ENCODE data around the gene NEURL2. TPM values are rescaled to one million over a fixed set of nuclear protein-coding genes. Genes with fewer than 3 reads are reported as not detected.

Gene NEURL2
- total RNA-seq, 2 donors from 2014 or later = 19.7 to 78.7 TPM

DNA sequence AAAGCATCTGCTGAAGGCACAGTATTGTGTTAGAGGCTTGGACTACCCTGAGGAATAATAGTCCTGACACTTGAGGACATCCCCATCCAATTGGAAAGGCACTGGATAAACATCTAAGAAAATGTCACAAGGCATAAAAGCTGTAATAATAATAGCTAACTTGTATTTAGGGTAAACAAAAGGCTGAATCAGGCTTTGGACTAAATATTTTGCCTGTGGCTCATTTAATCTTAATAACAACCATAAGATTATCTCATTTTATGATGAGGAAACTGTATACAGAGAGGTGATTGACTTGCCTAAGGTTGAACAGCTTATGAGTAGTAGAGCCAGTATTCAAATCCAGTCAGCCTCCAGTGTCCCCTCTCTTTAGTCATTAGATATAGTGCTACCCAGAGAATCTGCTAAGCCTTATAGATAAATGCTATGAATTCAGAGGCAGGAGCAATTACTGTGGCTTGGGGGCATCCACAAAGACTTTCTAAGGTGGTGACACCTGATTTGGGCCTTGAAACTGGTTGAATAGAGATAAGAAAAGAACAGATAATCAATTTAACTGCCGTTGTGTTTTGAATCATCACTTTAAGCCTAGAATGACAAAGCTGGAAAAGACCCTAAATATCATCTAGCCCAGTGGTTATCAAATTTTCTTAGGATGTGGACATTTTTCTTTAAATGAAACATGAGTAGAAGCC is 17.5 kb downstream of the NEURL2 start:
- Histone ChIP-seq H3K4me1 (ENCODE audit: control insufficient read depth in 1 of 2, low read depth in 2 of 2) (no peaks in the 10 kb centered on the region), H3K9me3 (no peaks in the 10 kb centered on the region), H3K4me3 (no peak overlapping the region), H3K36me3 (peaks cover 13% of the 10 kb centered on the region), H3K27ac (no peak overlapping the region), H3K27me3 (replicated peaks; ENCODE audit: insufficient read depth) (no peaks in the 10 kb centered on the region)
- no peak for DNase-seq (ENCODE audit: low spot score)
- TF ChIP-seq, protein P1, sequence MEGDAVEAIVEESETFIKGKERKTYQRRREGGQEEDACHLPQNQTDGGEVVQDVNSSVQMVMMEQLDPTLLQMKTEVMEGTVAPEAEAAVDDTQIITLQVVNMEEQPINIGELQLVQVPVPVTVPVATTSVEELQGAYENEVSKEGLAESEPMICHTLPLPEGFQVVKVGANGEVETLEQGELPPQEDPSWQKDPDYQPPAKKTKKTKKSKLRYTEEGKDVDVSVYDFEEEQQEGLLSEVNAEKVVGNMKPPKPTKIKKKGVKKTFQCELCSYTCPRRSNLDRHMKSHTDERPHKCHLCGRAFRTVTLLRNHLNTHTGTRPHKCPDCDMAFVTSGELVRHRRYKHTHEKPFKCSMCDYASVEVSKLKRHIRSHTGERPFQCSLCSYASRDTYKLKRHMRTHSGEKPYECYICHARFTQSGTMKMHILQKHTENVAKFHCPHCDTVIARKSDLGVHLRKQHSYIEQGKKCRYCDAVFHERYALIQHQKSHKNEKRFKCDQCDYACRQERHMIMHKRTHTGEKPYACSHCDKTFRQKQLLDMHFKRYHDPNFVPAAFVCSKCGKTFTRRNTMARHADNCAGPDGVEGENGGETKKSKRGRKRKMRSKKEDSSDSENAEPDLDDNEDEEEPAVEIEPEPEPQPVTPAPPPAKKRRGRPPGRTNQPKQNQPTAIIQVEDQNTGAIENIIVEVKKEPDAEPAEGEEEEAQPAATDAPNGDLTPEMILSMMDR (IDR thresholded peaks at IDR 0.05) = no peak
- no peak for ATAC-seq (ENCODE audit: insufficient number of reproducible peaks, low FRiP score, low read depth)

DNA sequence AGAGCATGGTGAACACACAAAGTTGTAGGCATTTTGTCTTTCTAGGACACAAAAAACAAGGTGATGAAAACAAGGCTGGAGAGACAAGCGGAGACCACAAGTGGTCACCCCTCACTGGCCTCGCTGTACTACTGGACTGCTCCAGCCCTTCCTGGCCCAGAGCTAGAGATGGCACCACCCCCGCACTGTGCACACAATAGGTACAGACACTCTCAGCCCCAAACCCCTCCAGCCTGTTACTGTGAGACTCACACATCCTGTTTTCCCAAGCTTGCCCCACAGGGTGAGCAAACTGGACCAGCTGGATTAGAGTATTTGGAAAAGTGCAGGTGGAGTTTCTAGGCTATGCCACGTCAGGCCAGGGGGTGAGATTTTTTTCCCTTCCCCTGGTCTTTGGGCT is 18.4 kb downstream of the NEURL2 start:
- Histone ChIP-seq H3K4me1 (ENCODE audit: control insufficient read depth in 1 of 2, low read depth in 2 of 2) (no peaks in the 10 kb centered on the region), H3K27ac (no peak overlapping the region), H3K27me3 (replicated peaks; ENCODE audit: insufficient read depth) (no peaks in the 10 kb centered on the region), H3K4me3 (no peak overlapping the region), H3K9me3 (no peaks in the 10 kb centered on the region), H3K36me3 (peaks cover 6% of the 10 kb centered on the region)
- ATAC-seq (ENCODE audit: insufficient number of reproducible peaks, low FRiP score, low read depth) (no peak), DNase-seq (ENCODE audit: low spot score) (no peak)
- TF ChIP-seq, protein P1 (IDR thresholded peaks at IDR 0.05) = no peak

DNA sequence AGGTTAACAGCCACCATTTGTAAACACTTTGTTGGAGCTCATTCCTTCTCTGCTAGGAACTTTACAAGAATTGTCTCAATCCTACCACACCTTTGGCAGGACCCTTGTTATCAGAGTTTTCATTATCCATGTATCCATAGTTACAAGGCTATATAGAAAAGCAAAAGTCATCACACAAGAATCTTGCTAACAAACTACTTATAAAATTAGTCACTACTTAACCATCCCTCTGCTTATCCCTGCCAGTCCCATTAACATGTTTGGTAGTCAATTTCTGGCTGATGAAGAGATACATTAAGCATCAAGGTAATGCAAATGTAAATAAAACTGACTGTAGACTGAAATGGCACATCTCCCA is 23.2 kb downstream of the NEURL2 start:
- TF ChIP-seq, protein P1 (IDR thresholded peaks at IDR 0.05) = no peak
- DNase-seq (ENCODE audit: low spot score) = no peak
- H3K4me1 ChIP-seq (ENCODE audit: control insufficient read depth in 1 of 2, low read depth in 2 of 2) = no peaks in the 10 kb centered on the region
- no peaks in the 10 kb centered on the region for H3K9me3 ChIP-seq
- no peaks in the 10 kb centered on the region for H3K36me3 ChIP-seq
- ATAC-seq (ENCODE audit: insufficient number of reproducible peaks, low FRiP score, low read depth) = no peak
- no peak overlapping the region for H3K27ac ChIP-seq
- H3K27me3 ChIP-seq (replicated peaks; ENCODE audit: insufficient read depth) = no peaks in the 10 kb centered on the region
- no peak overlapping the region for H3K4me3 ChIP-seq

DNA sequence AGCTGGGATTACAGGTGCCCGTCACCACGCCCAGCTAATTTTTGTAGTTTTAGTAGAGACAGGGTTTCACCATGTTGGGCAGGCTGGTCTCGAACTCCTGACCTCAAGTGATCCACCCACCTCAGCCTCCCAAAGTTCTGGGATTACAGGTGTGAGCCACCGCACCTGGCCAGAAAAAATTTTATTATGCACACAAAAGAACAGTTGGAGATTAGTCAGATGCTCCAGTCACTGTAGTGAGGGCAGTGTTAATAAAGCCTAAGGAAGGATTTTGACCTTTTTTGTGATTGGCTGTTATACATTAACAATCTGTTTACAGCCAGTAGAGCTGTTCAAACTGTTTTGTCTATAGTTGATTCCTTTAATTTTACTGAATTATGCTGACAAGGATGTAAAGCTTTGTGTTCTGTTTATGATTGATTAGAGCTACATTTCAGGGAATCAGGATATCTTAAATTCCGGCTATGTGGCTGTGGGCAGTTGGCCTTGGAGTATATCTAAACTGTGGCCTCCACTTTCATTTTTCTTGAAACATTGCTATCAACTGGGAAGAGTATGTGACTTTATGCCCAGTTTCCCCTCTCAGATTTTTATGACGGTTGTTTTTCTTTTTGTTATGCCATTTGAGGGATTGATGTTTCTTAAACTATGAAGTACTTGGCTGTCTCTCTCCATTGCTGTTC is 23.7 kb downstream of the NEURL2 start:
- ATAC-seq (ENCODE audit: insufficient number of reproducible peaks, low FRiP score, low read depth) (no peak), DNase-seq (ENCODE audit: low spot score) (no peak)
- Histone ChIP-seq H3K9me3 (no peaks in the 10 kb centered on the region), H3K27ac (no peak overlapping the region), H3K27me3 (replicated peaks; ENCODE audit: insufficient read depth) (no peaks in the 10 kb centered on the region), H3K36me3 (no peaks in the 10 kb centered on the region), H3K4me1 (ENCODE audit: control insufficient read depth in 1 of 2, low read depth in 2 of 2) (no peaks in the 10 kb centered on the region), H3K4me3 (no peak overlapping the region)
- TF ChIP-seq, protein P1 (IDR thresholded peaks at IDR 0.05) = no peak

DNA sequence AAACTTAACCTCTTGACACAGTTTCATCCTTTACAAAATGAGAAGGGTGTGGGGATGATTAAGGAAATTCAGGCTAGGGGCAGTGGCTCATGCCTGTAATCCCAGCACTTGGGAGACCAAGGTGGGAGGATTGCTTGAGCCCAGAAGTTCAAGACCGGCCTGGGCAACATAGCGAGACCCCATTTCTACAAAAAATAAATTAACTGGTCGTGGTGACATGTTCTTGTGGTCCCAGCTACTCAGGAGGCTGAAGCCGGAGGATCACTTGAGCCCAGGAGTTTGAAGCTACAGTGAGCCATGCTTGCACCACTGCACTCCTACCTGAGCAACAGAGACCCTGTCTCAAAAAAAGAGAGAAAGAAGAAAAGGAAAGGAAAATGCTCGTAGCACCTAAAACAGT is 24.6 kb downstream of the NEURL2 start:
- Histone ChIP-seq H3K27me3 (replicated peaks; ENCODE audit: insufficient read depth) (no peaks in the 10 kb centered on the region), H3K27ac (no peak overlapping the region), H3K4me1 (ENCODE audit: control insufficient read depth in 1 of 2, low read depth in 2 of 2) (no peaks in the 10 kb centered on the region), H3K36me3 (no peaks in the 10 kb centered on the region), H3K9me3 (no peaks in the 10 kb centered on the region), H3K4me3 (no peak overlapping the region)
- ATAC-seq (ENCODE audit: insufficient number of reproducible peaks, low FRiP score, low read depth) (no peak), DNase-seq (ENCODE audit: low spot score) (no peak)
- TF ChIP-seq, protein P1 (IDR thresholded peaks at IDR 0.05) = no peak

All from thoracic aorta (tissue), 2 donors.